Stimulated activated CD4-positive, alpha-beta T cell treated with anti-CD3 and anti-CD28 coated beads, TNF-alpha, amount 100 ng/mL, for 1 hour (primary cell): Measurements from ENCODE around the gene SCP2D1.
"Not testable (repeated sequence)": the region's sequence is repeated elsewhere in the genome, so short reads cannot be mapped to it uniquely, and the experiment has no call there.

Experiments
- DNase-seq, 3 donors: peaks; one replicate each; pipeline ENCODE4 v3.0.0-alpha.2; 2020; ENCODE audit warnings: low read depth in 3 of 3, low spot score in 1 of 3

SCP2D1 gene

GRCh38 chr20:18813483-18813882, at the start of gene SCP2D1:
Gene SCP2D1, plus strand, starts transcription at chr20:18813783. Its CDS starts 33 bp downstream, at chr20:18813816.
- no peak for DNase-seq

GRCh38 chr20:18767676-18768075, 45.9 kb upstream of the SCP2D1 start:
- no peak for DNase-seq

- DNase-seq, result no peak
These were observed 40.0 kb upstream of the SCP2D1 start for GRCh38 chr20:18773566-18773965.

GRCh38 chr20:18774207-18774606, 39.4 kb upstream of the SCP2D1 start:
- DNase-seq, result no peak

GRCh38 chr20:18775633-18776032, 38.0 kb upstream of the SCP2D1 start:
- no peak for DNase-seq

GRCh38 chr20:18778690-18779392, 34.7 kb upstream of the SCP2D1 start:
- no peak for DNase-seq

- no peak for DNase-seq
These were observed 33.0 kb upstream of the SCP2D1 start for GRCh38 chr20:18780385-18781130.

- DNase-seq, result no peak
These were observed 32.1 kb upstream of the SCP2D1 start for GRCh38 chr20:18781509-18781908.

- no peak for DNase-seq
These were observed 30.1 kb upstream of the SCP2D1 start for GRCh38 chr20:18783385-18783959.

GRCh38 chr20:18787046-18787445, 26.5 kb upstream of the SCP2D1 start:
- not testable (repeated sequence) for DNase-seq

- DNase-seq, result no peak
These were observed 25.6 kb upstream of the SCP2D1 start for GRCh38 chr20:18788021-18788420.

- DNase-seq, result no peak
These were observed 22.8 kb upstream of the SCP2D1 start for GRCh38 chr20:18790787-18791186.

- peak; percentile 56 to 67 (median 64) for DNase-seq
These were observed 19.8 kb upstream of the SCP2D1 start for GRCh38 chr20:18793625-18794427.

GRCh38 chr20:18794428-18794787, 19.2 kb upstream of the SCP2D1 start:
- DNase-seq, result no peak

- DNase-seq, result no peak
These were observed 18.2 kb upstream of the SCP2D1 start for GRCh38 chr20:18795366-18795765.

GRCh38 chr20:18796282-18796833, 17.2 kb upstream of the SCP2D1 start:
- DNase-seq, result no peak

- no peak for DNase-seq
These were observed 12.1 kb upstream of the SCP2D1 start for GRCh38 chr20:18801516-18801915.

GRCh38 chr20:18802012-18802634, 11.5 kb upstream of the SCP2D1 start:
- DNase-seq, result no peak

GRCh38 chr20:18805881-18806280, 7.7 kb upstream of the SCP2D1 start:
- DNase-seq, result no peak

- DNase-seq, result no peak
These were observed 4.9 kb upstream of the SCP2D1 start for GRCh38 chr20:18808712-18809111.

GRCh38 chr20:18811186-18811585, 2.4 kb upstream of the SCP2D1 start:
- no peak for DNase-seq
